Activated CD8-positive, alpha-beta memory T cell treated with anti-CD3 and anti-CD28 coated beads, Interleukin-2, amount 50 U/mL, for 24 hours (primary cell): ENCODE measurements around the gene PPP1R27.

Source experiments
- DNase-seq: peaks from one replicate; pipeline ENCODE4 v3.0.0-alpha.2; 2020; ENCODE audit errors: extremely low read depth

The PPP1R27 gene

GRCh38 chr17:81804559-81805399 lies 30.1 kb downstream of the PPP1R27 start:
- no peak for DNase-seq

- no peak for DNase-seq
Measured at GRCh38 chr17:81803728-81804558, 30.9 kb downstream of the PPP1R27 start, which contains the start of gene GCGR. Gene GCGR, plus strand, starts transcription at chr17:81804150. Its CDS starts 4,869 bp downstream, at chr17:81809019.

- no peak for DNase-seq
Measured at GRCh38 chr17:81802856-81803643, 31.8 kb downstream of the PPP1R27 start.

GRCh38 chr17:81802048-81802758 lies 32.6 kb downstream of the PPP1R27 start:
- DNase-seq: no peak

GRCh38 chr17:81801327-81801726 lies 33.5 kb downstream of the PPP1R27 start:
- no peak for DNase-seq

- DNase-seq: no peak
Measured at GRCh38 chr17:81794509-81794908, 40.3 kb downstream of the PPP1R27 start.

GRCh38 chr17:81794074-81794476 lies 40.8 kb downstream of the PPP1R27 start:
- DNase-seq: no peak

- DNase-seq: no peak
Measured at GRCh38 chr17:81792675-81793615, 41.9 kb downstream of the PPP1R27 start.
